T follicular helper cell (primary cell): ENCODE measurements around the gene DUSP2.

Source experiments
- DNase-seq: peaks from one replicate; pipeline ENCODE4 v3.0.0-alpha.2; 2020; ENCODE audit warnings: low read depth

The DUSP2 gene

GRCh38 chr2:96099861-96100798 is 45.1 kb downstream of the DUSP2 start:
- DNase-seq, result no peak

GRCh38 chr2:96098900-96099590 is 46.2 kb downstream of the DUSP2 start:
- no peak for DNase-seq

- DNase-seq, result no peak
Observed at GRCh38 chr2:96097951-96098823, 47.1 kb downstream of the DUSP2 start.

GRCh38 chr2:96097441-96097840 is 47.8 kb downstream of the DUSP2 start:
- no peak for DNase-seq

- no peak for DNase-seq
Observed at GRCh38 chr2:96095116-96095636, 50.1 kb downstream of the DUSP2 start.

- no peak for DNase-seq
Observed at GRCh38 chr2:96093528-96093927, 51.7 kb downstream of the DUSP2 start.
